Measurements from ENCODE around the gene UBLCP1.

- TF ChIP-seq EZH2 (IDR thresholded peaks at IDR 0.05; ENCODE audit: borderline replicate concordance, insufficient read depth, low read length, poor library complexity, severe bottlenecking) (no peak), CTCF (IDR thresholded peaks at IDR 0.05; ENCODE audit: poor library complexity, severe bottlenecking) (no peak), POLR2AphosphoS5 (IDR thresholded peaks at IDR 0.05) (no peak), REST (IDR thresholded peaks at IDR 0.05; ENCODE audit: borderline replicate concordance) (no peak), EP300 (conservative IDR thresholded peaks at IDR 0.05; ENCODE audit: poor library complexity, severe bottlenecking) (no peak)
These were observed 10.9 kb upstream of the UBLCP1 start for GRCh38 chr5:159252195-159252594.
